Hepatic stellate cell (primary cell): Measurements from ENCODE around the gene CUTA.

Experiments
- DNase-seq: peaks from one replicate; pipeline ENCODE4 v3.0.0; 2011; ENCODE audit warnings: low spot score

CUTA gene

GRCh38 chr6:33439956-33440648 lies 22.2 kb upstream of the CUTA start:
- DNase-seq = no peak

GRCh38 chr6:33438978-33439594 lies 21.2 kb upstream of the CUTA start:
- DNase-seq = no peak

- DNase-seq = no peak
Measured at GRCh38 chr6:33437666-33438065, 19.8 kb upstream of the CUTA start.

GRCh38 chr6:33434961-33435360 lies 17.1 kb upstream of the CUTA start:
- no peak for DNase-seq

- peak; percentile 87 for DNase-seq
Measured at GRCh38 chr6:33433544-33434191, 15.8 kb upstream of the CUTA start.

- no peak for DNase-seq
Measured at GRCh38 chr6:33433001-33433543, 15.2 kb upstream of the CUTA start.

DNA sequence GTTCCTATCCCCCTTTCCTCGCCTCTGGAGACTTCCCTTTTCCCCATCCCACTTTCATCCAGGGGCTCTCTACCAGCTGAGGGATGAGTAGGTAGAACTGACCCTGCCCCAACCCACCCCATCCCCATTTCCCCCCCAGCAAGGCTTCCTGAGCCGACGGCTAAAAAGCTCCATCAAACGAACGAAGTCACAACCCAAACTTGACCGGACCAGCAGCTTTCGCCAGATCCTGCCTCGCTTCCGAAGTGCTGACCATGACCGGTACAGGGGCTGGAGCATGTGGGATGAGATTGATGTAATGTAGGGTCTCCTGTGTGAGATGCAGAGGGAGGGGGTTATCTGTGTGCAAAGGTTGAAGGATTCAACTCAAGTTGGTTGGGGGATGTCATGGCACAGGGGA lies 14.6 kb upstream of the CUTA start:
- DNase-seq = no peak

- DNase-seq = no peak
Measured at GRCh38 chr6:33431880-33432541, 14.1 kb upstream of the CUTA start.

GRCh38 chr6:33430991-33431879 lies 13.3 kb upstream of the CUTA start:
- peak; percentile 93 for DNase-seq

- no peak for DNase-seq
Measured at GRCh38 chr6:33430334-33430733, 12.4 kb upstream of the CUTA start.

DNA sequence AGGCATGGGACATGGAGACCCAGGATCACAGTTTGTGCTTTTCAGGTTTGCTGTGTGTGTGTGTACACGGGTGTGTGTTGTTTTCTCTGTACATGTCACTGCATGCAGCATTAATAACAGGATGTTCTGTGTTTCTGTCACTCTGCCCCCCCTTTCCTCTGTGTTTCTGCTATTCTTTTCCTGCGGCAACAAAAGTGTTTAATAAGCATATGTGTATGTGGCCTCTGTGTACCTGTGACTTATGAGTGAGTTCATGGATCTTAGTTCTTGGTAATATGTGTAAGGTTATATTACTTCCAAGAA lies 11.8 kb upstream of the CUTA start:
- DNase-seq = no peak

- DNase-seq = no peak
Measured at GRCh38 chr6:33428966-33429749, 11.3 kb upstream of the CUTA start.

- DNase-seq = peak; percentile 77
Measured at GRCh38 chr6:33428224-33428965, 10.5 kb upstream of the CUTA start.

GRCh38 chr6:33427585-33428223 lies 9.8 kb upstream of the CUTA start:
- DNase-seq = peak; percentile 61

DNA sequence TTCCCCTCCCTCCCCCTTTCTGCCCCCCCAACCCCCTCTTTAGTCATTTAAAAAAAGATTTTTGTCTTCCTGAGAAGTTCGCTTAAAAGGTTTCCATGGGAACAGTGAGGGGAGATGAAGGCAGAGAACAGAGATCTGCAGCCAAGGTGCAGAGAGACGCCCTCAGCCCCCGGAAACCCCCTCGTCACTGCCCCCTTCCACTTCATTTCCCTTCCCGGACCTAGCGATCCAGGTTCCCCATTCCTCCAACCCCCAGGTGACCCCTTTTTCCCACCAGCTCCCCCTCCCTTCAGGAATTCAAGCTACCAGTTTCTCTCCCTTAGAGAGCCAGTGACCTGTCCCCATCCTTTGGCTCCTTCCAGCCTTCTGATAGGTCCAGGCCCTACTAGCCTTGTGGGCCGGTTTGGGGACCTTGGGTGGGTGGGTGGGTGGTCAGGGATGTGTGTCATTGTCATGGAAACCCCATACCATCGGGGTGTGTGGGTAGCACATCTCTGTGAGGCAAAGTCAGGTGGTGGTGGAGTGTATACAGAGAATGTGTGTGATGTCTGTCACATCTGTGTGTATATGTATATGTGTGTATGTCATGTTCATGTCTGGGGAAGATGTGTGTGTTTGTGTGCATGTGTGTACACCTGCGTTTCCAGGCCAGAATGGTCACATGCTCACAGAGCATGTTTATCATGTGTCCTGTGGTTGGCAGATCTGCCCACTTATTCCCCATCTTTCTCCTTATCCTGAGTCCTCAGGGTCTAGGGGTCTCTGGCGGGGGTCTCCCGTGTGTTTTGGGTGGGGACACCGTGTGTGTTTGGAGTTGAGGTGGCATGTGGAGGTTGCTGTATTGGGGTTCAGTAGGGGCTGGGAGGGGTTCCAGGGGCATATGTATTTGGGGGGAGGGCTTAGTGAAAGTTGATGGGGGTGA lies 8.9 kb upstream of the CUTA start:
- peak; percentile 47 for DNase-seq

DNA sequence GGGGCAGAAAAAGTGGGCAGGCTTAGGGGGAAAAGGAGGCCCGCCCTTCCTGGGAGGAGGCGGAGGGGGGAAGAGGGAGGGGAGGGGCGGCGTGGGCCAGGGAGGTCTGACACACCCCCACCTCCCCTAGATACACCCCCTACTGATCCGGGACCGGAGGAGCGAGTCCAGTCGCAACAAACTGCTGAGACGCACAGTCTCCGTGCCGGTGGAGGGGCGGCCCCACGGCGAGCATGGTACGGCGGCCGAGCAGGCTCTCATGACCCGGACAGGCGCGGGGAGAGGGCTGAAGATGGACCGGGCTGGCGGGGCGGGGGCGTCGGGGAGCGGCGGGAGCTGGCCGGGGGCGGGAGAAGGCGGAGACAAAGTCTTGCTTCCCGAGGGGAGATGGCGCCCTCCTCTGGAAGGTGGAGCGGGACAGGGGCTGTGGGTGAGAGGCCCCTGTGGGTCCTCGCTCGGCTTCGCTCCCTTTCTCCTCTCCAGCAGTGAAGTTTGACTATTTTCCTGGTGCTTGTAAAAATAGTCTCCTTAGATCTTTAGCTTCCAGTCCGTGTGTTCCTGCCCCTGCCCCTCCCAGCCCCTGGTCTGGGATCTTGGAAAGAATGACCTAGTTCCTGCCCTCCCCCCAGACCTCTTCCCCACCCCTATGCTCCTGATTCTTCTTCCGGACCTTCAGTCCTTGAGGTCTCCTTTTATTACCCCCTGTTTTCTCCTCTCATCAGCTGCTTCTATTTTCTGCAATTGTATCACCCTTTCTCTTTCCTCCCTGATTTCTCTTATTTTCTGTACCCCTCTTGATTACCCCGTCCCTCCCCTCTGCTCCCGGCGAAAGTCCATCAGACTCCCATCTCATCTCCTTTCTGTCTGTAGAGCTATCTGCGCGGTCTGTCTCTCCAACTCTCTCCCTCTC lies 8.0 kb upstream of the CUTA start:
- DNase-seq = peak; percentile 89

DNA sequence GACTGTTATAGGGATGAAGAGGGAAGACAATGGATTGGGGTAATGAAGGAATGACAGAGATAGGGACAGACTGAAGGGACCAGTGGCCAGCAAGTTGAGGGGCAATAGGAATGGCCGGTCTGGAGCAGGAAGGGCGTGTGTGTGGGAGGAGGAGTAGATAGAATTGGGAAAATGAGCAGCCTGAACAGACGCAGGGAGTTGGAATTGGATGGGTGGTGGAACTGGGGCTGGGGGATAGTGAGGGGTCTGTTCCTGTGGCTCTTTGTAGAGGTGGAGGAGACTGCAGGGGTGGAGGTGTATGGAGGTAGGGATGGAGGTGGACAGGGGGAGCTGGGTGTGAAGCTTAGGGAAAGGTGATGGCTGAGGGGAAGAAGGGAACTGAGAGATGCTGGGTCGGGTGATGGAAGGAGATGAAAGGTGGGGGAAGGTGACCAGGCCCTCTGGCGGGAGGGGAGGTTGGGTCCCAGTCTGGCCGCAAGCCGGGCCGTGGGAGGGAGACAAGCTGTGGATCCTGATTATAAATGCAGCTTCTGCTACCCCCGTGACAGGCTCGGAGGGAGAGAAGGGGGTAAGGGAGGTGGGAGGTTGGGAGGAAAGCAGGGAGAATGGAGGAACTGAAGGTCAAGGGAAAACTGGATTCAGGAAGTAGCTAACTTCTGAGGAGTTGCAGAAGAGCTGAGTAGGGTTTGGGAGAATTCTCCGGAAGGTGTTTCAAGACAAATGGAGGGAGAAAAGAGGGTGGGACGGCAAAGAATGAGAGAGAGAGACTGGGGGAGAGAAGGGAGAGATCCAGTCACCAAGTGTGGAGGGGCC lies 7.2 kb upstream of the CUTA start:
- peak; percentile 27 for DNase-seq
